ENCODE results near the gene NDUFS3. TPM values are rescaled to one million over a fixed set of nuclear protein-coding genes. Genes with fewer than 3 reads are reported as not detected.

Gene NDUFS3
- total and polyA plus RNA-seq, 2 experiments from 2014 or later: 108 to 168 TPM

DNA sequence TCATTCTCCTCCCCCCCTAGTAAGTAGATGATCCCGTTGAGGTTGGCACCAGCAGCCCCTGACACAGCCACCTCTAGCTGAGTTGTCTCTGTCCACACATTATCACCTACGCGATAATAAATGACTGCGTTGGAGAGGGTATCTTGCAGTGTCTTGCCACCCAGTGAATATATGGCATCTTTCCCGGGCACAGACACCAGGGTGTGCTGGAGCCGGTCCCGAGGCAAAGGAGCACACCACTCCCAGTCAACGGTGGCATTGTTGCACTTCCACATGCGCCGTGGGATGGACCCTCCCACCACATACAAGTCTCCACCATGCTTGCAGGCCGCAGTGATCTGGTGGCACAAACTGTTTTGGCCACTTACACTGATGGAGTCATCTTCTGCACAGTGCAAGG, 5.6 kb upstream of the NDUFS3 start:
- Histone ChIP-seq H3F3A (replicated peaks; ENCODE audit: low read depth) (peaks cover 14% of the 10 kb centered on the region; the same call in 1 of the 2 replicates), H3K4me3 (no peak overlapping the region), H3K36me3 (ENCODE audit: insufficient read depth) (peaks cover 23% of the 10 kb centered on the region), H4K20me1 (replicated peaks; ENCODE audit: insufficient read depth) (peaks cover 13% of the 10 kb centered on the region), H2AFZ (no peak overlapping the region), H3K4me1 (ENCODE audit: insufficient read depth) (peaks cover 7% of the 10 kb centered on the region), H3K27ac (ENCODE audit: low read depth) (no peak overlapping the region), H3K9me2 (ENCODE audit: insufficient read depth) (no peaks in the 10 kb centered on the region), H3K27me3 (ENCODE audit: insufficient read depth) (no peaks in the 10 kb centered on the region), H3K4me2 (no peak overlapping the region), H3K79me2 (replicated peaks; ENCODE audit: insufficient read depth) (peaks cover 31% of the 10 kb centered on the region)
- Mint-ChIP-seq H3K9me3 (no peaks in the 10 kb centered on the region), H3K27ac (no peak overlapping the region), H3K27me3 (ENCODE audit: insufficient read depth, low read depth, poor library complexity) (peaks cover 3% of the 10 kb centered on the region), H3K4me3 (no peak overlapping the region), H3K4me1 (peaks cover 14% of the 10 kb centered on the region), H3K36me3 (ENCODE audit: low read depth) (peaks cover 73% of the 10 kb centered on the region)
- TF ChIP-seq, protein P1, sequence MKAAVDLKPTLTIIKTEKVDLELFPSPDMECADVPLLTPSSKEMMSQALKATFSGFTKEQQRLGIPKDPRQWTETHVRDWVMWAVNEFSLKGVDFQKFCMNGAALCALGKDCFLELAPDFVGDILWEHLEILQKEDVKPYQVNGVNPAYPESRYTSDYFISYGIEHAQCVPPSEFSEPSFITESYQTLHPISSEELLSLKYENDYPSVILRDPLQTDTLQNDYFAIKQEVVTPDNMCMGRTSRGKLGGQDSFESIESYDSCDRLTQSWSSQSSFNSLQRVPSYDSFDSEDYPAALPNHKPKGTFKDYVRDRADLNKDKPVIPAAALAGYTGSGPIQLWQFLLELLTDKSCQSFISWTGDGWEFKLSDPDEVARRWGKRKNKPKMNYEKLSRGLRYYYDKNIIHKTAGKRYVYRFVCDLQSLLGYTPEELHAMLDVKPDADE (IDR thresholded peaks at IDR 0.05): no peak
- TF ChIP-seq, protein P2, sequence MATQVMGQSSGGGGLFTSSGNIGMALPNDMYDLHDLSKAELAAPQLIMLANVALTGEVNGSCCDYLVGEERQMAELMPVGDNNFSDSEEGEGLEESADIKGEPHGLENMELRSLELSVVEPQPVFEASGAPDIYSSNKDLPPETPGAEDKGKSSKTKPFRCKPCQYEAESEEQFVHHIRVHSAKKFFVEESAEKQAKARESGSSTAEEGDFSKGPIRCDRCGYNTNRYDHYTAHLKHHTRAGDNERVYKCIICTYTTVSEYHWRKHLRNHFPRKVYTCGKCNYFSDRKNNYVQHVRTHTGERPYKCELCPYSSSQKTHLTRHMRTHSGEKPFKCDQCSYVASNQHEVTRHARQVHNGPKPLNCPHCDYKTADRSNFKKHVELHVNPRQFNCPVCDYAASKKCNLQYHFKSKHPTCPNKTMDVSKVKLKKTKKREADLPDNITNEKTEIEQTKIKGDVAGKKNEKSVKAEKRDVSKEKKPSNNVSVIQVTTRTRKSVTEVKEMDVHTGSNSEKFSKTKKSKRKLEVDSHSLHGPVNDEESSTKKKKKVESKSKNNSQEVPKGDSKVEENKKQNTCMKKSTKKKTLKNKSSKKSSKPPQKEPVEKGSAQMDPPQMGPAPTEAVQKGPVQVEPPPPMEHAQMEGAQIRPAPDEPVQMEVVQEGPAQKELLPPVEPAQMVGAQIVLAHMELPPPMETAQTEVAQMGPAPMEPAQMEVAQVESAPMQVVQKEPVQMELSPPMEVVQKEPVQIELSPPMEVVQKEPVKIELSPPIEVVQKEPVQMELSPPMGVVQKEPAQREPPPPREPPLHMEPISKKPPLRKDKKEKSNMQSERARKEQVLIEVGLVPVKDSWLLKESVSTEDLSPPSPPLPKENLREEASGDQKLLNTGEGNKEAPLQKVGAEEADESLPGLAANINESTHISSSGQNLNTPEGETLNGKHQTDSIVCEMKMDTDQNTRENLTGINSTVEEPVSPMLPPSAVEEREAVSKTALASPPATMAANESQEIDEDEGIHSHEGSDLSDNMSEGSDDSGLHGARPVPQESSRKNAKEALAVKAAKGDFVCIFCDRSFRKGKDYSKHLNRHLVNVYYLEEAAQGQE (IDR thresholded peaks at IDR 0.05; ENCODE audit: unreplicated experiment): no peak
- TF ChIP-seq JUNB (IDR thresholded peaks at IDR 0.05; ENCODE audit: unreplicated experiment): no peak
- no peak for TF ChIP-seq POLR2AphosphoS5 (IDR thresholded peaks at IDR 0.05; ENCODE audit: low read depth)
- no peak for TF ChIP-seq ZNF331 (CRISPR knock-in tag; IDR thresholded peaks at IDR 0.05; ENCODE audit: low read depth)
- TF ChIP-seq NANOG (IDR thresholded peaks at IDR 0.05; ENCODE audit: borderline replicate concordance): no peak
- no peak for TF ChIP-seq EZH2phosphoT487 (IDR thresholded peaks at IDR 0.05; ENCODE audit: unreplicated experiment)
- no peak for TF ChIP-seq ZNF462 (CRISPR knock-in tag; IDR thresholded peaks at IDR 0.05)
- no peak for TF ChIP-seq CTCF (conservative IDR thresholded peaks at IDR 0.05; ENCODE audit: low read depth in 2 of 2)
- TF ChIP-seq EZH2 (IDR thresholded peaks at IDR 0.05; ENCODE audit: low read depth, unreplicated experiment): no peak
- TF ChIP-seq ZNF114 (CRISPR knock-in tag; IDR thresholded peaks at IDR 0.05): no peak
- TF ChIP-seq CREB1 (CRISPR knock-in tag; IDR thresholded peaks at IDR 0.05; ENCODE audit: low read depth): no peak
- TF ChIP-seq STAT1 (IDR thresholded peaks at IDR 0.05; ENCODE audit: unreplicated experiment): no peak
- no peak for ATAC-seq
- no peak for DNase-seq (ENCODE audit: low spot score)

Data from GM23338 (cell line).